Mesenchymal stem cell (in vitro differentiated cells and primary cell): ENCODE measurements around the gene FOXO6.

Source experiments
- DNase-seq: peaks from one replicate; pipeline ENCODE4 v3.0.0-alpha.2; 2013
- H2AFZ ChIP-seq: one replicate; pipeline ENCODE4 v1.6.1; 2013; ENCODE audit warnings: low read depth, mild to moderate bottlenecking, control low read depth, inconsistent platforms, low read length, moderate library complexity
- H2AK5ac ChIP-seq: 2 replicates; pipeline ENCODE4 v1.6.1; 2013; ENCODE audit warnings: low read length, moderate library complexity, mild to moderate bottlenecking, inconsistent platforms; ENCODE audit not compliant: severe bottlenecking
- H2BK120ac ChIP-seq: one replicate; pipeline ENCODE4 v1.6.1; 2013; ENCODE audit warnings: low read depth, mild to moderate bottlenecking, inconsistent platforms, low read length, moderate library complexity
- H2BK12ac ChIP-seq, 2 experiments: one replicate each; pipeline ENCODE4 v1.6.1; 2013; ENCODE audit warnings: inconsistent platforms in 2 of 2, low read length in 2 of 2, mild to moderate bottlenecking in 2 of 2, moderate library complexity in 2 of 2, control low read depth in 1 of 2
- H2BK15ac ChIP-seq: one replicate; pipeline ENCODE4 v1.6.1; 2013; ENCODE audit warnings: mild to moderate bottlenecking, low read depth, inconsistent platforms; ENCODE audit not compliant: poor library complexity, severe bottlenecking
- H2BK5ac ChIP-seq: 2 replicates; pipeline ENCODE4 v1.6.1; 2013; ENCODE audit warnings: low read depth, mild to moderate bottlenecking, low read length, control low read depth, inconsistent platforms; ENCODE audit not compliant: poor library complexity, severe bottlenecking
- H3K14ac ChIP-seq, 2 experiments: one replicate each; pipeline ENCODE4 v1.6.1; 2013; ENCODE audit warnings: inconsistent platforms in 2 of 2, low read length in 2 of 2, control low read depth in 1 of 2, mild to moderate bottlenecking in 1 of 2, moderate library complexity in 1 of 2
- H3K18ac ChIP-seq, 2 experiments: one replicate each; pipeline ENCODE4 v1.6.1; 2013; ENCODE audit warnings: inconsistent platforms in 2 of 2, low read length in 2 of 2, control low read depth in 1 of 2, low read depth in 1 of 2, mild to moderate bottlenecking in 1 of 2
- H3K23ac ChIP-seq, 2 experiments: one replicate each; pipeline ENCODE4 v1.6.1; 2013; ENCODE audit warnings: inconsistent platforms in 2 of 2, low read length in 2 of 2, mild to moderate bottlenecking in 2 of 2, moderate library complexity in 2 of 2, control low read depth in 1 of 2
- H3K27ac ChIP-seq: 2 replicates; pipeline ENCODE4 v1.5.1; 2013; ENCODE audit warnings: mild to moderate bottlenecking, moderate library complexity, low read length, control low read depth, inconsistent platforms; ENCODE audit not compliant: poor library complexity, severe bottlenecking
- H3K27me3 ChIP-seq, 2 experiments: 2 replicates each; pipeline versions ENCODE4 v1.6.1 to v1.7.0; 2013; ENCODE audit warnings: low read length in 2 of 2, mild to moderate bottlenecking in 2 of 2, moderate library complexity in 2 of 2, control low read depth in 1 of 2, inconsistent platforms in 1 of 2; ENCODE audit not compliant: control insufficient read depth in 1 of 2, insufficient read depth in 1 of 2
- H3K36me3 ChIP-seq, 2 experiments: 2 replicates each; pipeline versions ENCODE4 v1.6.1 to v1.7.0; 2013; ENCODE audit warnings: low read length in 2 of 2, control low read depth in 1 of 2, inconsistent platforms in 1 of 2, low read depth in 1 of 2, mild to moderate bottlenecking in 1 of 2; ENCODE audit not compliant: insufficient read depth in 2 of 2, control insufficient read depth in 1 of 2
- H3K4ac ChIP-seq, 2 experiments: one replicate each; pipeline ENCODE4 v1.6.1; 2013; ENCODE audit warnings: inconsistent platforms in 2 of 2, low read length in 2 of 2, mild to moderate bottlenecking in 2 of 2, moderate library complexity in 2 of 2, control low read depth in 1 of 2, low read depth in 1 of 2
- H3K4me1 ChIP-seq: 2 replicates; pipeline ENCODE4 v1.6.1; 2013; ENCODE audit warnings: low read depth, low read length, control low read depth; ENCODE audit not compliant: control insufficient read depth, insufficient read depth
- H3K4me2 ChIP-seq: 2 replicates; pipeline ENCODE4 v1.6.1; 2013; ENCODE audit warnings: low read length, mild to moderate bottlenecking, inconsistent platforms; ENCODE audit not compliant: poor library complexity, severe bottlenecking
- H3K4me3 ChIP-seq, 2 experiments: 2 replicates each; pipeline versions ENCODE4 v1.5.1 to v1.7.0; 2013; ENCODE audit warnings: low read length in 2 of 2, mild to moderate bottlenecking in 2 of 2, control low read depth in 1 of 2, low read depth in 1 of 2; ENCODE audit not compliant: insufficient read depth in 1 of 2
- H3K79me1 ChIP-seq: replicated peaks from 2 replicates; pipeline ENCODE4 v1.6.1; 2013; ENCODE audit warnings: mild to moderate bottlenecking, control low read depth, low read length, inconsistent platforms; ENCODE audit not compliant: poor library complexity, severe bottlenecking
- H3K9ac ChIP-seq: 2 replicates; pipeline ENCODE4 v1.7.0; 2013; ENCODE audit warnings: mild to moderate bottlenecking, low read length, moderate library complexity
- H3K9me3 ChIP-seq: 2 replicates; pipeline ENCODE4 v1.7.0; 2013; ENCODE audit warnings: mild to moderate bottlenecking, low read length; ENCODE audit not compliant: control insufficient read depth
- H4K8ac ChIP-seq: one replicate; pipeline ENCODE4 v1.6.1; 2013; ENCODE audit warnings: inconsistent platforms, mild to moderate bottlenecking, low read length, moderate library complexity
- H4K91ac ChIP-seq: one replicate; pipeline ENCODE4 v1.6.1; 2013; ENCODE audit warnings: mild to moderate bottlenecking, low read length, inconsistent platforms
- WGBS: methylation state at CpG from one replicate; pipeline ENCODE4 v1.1.7; 2013; ENCODE audit warnings: mixed read lengths; 5-methylcytosine and 5-hydroxymethylcytosine counted together

Gene FOXO6

DNA sequence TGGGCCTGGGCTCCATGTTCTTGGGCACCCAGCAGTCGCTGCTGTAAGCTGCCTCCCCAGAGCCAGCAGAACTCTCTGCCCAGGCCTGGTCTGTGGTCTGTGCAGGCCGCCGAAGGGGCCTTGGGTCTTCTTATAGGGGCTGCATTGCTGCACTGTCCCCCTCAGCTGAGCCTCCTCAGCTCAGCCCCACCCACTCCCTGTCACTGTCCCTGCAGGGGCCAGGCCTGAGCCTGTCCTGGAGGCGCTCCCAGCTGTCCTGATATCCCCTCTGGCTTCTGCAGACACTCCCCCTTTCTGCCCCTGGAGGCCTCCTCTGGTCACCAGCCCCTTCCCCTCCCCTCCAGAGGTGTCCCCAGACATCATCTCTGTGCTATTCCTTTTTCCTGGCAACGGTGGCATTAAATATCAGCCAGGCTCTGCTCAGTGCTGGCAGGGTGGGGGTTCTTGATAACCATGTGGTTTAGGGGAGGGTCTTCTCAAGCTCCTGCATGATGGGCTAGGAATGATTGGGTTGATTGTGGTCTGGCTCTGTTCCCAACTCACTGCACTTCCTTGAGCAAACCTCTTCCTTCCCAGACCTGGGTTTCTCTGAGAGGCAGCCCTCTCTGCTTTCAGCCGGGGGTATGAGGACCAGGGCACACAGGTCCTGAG lies 3.7 kb upstream of the FOXO6 start:
- 58% methylated on average over 6 of the region's 6 CpGs for WGBS
- Histone ChIP-seq H2BK15ac (peak overlapping the region; percentile 70), H3K4me1 (peaks cover 43% of the 10 kb centered on the region)

DNA sequence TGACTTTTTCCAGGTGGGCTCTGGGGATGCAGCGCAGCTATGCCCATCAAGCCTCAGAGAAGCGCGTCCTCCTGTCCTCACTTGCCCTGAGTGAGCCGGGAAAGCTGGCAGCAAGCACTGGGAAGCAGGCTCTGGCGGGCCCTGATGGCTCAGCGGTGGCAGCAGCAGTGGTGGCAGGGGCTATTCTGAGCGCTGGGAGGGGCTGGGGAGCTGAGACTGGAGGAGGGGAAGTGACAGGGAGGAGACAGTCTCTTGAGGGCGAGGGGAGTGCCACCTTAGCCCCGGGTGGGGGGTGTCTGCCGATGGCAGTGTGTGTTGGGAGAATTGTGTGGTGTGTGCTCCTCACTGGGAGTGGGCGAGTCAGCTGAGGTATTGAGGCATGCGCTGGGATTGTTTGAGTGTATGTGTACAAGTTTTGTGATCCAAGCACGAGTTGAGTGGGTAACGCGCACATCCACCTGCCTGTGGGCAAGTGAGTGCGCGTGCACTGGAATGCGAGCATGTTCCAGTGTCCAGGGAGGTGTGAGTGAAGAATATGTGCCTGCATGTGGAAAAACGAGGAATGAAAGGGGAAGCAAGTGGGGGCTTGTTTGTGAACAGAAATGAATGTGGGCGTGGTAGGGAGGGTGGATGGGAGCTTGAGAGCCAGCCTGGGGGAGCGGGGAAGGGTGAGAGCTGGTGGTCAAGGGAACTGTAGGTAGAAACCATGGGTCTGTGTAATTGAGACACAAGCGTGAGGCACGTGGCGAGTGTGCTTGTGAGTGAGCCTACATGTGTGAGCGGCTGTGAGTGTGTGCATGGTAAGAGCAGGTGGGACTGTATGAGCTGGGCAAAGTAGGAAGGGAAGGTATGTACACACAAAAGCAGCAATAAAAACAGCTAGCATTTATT lies 2.9 kb upstream of the FOXO6 start:
- Histone ChIP-seq H3K14ac (peak overlapping the region in 1 of 2 experiments; percentile 80), H3K23ac (peak overlapping the region in 1 of 2 experiments; percentile 61), H4K91ac (no peak overlapping the region), H3K27ac (no peak overlapping the region), H3K4me3 (no peak overlapping the region), H2AK5ac (no peak overlapping the region), H2BK120ac (no peak overlapping the region), H3K9ac (no peak overlapping the region), H3K4ac (no peak overlapping the region), H3K18ac (peak overlapping the region; percentile 9 to 22), H2AFZ (no peak overlapping the region), H3K4me1 (peaks cover 43% of the 10 kb centered on the region), H2BK15ac (no peak overlapping the region), H3K4me2 (no peak overlapping the region), H2BK5ac (no peak overlapping the region), H3K79me1 (no peaks in the 10 kb centered on the region), H4K8ac (peak overlapping the region; percentile 27), H3K36me3 (no peaks in the 10 kb centered on the region), H2BK12ac (peak overlapping the region in 1 of 2 experiments; percentile 70), H3K9me3 (no peaks in the 10 kb centered on the region), H3K27me3 (peaks cover 14 to 51% of the 10 kb centered on the region in 2 experiments)
- no peak for DNase-seq
- WGBS: 61% methylated on average over 25 of the region's 25 CpGs

More for the DNA sequence above, 3.7 kb upstream of the FOXO6 start:
- DNase-seq: no peak
- peak overlapping the region; percentile 20 for H4K8ac ChIP-seq
- H3K23ac ChIP-seq: no peak overlapping the region
- peak overlapping the region in 1 of 2 experiments; percentile 55 for H3K18ac ChIP-seq
- H3K9me3 ChIP-seq: no peaks in the 10 kb centered on the region
- no peak overlapping the region for H3K9ac ChIP-seq
- H3K36me3 ChIP-seq: no peaks in the 10 kb centered on the region
- no peak overlapping the region for H3K27ac ChIP-seq
- H3K79me1 ChIP-seq: no peaks in the 10 kb centered on the region
- H3K4me2 ChIP-seq: no peak overlapping the region
- H3K4ac ChIP-seq: no peak overlapping the region
- no peak overlapping the region for H2AFZ ChIP-seq
- H2BK12ac ChIP-seq: peak overlapping the region in 1 of 2 experiments; percentile 18
- H2BK5ac ChIP-seq: no peak overlapping the region
- H3K4me3 ChIP-seq: no peak overlapping the region
- H2AK5ac ChIP-seq: no peak overlapping the region
- H2BK120ac ChIP-seq: no peak overlapping the region
- H3K27me3 ChIP-seq: peaks cover 6 to 45% of the 10 kb centered on the region in 2 experiments
- peak overlapping the region in 1 of 2 experiments; percentile 80 for H3K14ac ChIP-seq
- H4K91ac ChIP-seq: no peak overlapping the region

DNA sequence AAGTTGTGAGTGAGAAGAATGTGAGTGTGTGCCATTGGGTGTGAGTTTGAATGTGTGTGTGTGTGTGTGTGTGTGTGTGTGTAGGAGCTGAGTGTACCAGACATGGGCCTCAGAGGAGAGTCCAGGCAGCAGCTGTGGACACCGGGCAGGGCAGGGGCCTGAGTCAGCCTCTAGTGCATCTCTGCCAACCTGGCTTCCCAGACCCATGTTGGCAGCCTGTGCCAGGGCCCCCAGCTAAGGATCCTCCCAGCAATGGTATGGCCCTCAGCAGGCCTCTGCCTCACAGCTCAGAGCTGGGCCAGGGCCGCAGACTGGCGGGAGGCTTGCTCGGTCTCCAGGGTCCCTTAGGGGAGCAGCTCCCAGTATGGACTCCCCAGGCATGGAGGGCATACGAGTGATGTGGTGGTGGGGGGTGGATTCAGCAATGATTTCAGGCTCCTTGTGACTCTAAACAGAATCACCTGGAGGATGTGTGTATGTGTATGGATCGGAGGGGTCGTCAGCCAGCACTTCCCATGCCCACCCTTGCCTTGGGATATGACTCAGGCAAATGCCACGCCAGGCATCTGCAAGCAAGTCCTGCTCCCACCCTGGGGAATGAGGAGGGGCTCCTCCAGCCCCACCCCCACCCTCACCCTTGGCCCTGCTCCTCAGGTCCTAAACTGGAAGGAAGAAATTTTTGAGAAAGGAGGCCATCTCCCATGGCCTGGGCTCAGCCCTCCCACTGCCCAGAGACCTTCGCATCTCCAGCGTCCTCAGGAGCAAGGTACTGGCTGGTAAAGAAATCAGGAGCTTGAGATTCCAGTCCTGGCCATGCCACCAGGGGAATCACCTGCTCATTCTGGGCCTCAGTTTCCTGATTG lies 1.8 kb upstream of the FOXO6 start:
- H3K9me3 ChIP-seq: no peaks in the 10 kb centered on the region
- H3K27ac ChIP-seq: no peak overlapping the region
- H3K14ac ChIP-seq: no peak overlapping the region
- H3K18ac ChIP-seq: peak overlapping the region; percentile 4 to 17
- peaks cover 23 to 60% of the 10 kb centered on the region in 2 experiments for H3K27me3 ChIP-seq
- no peaks in the 10 kb centered on the region for H3K36me3 ChIP-seq
- H3K4ac ChIP-seq: peak overlapping the region in 1 of 2 experiments; percentile 64
- H2BK15ac ChIP-seq: peak overlapping the region; percentile 32
- H2BK120ac ChIP-seq: no peak overlapping the region
- DNase-seq: no peak
- H2AK5ac ChIP-seq: no peak overlapping the region
- no peak overlapping the region for H3K4me2 ChIP-seq
- no peak overlapping the region for H3K23ac ChIP-seq
- H3K9ac ChIP-seq: no peak overlapping the region
- no peak overlapping the region for H2AFZ ChIP-seq
- 85% methylated on average over 7 of the region's 10 CpGs for WGBS
- no peak overlapping the region for H4K8ac ChIP-seq
- H3K4me1 ChIP-seq: peaks cover 37% of the 10 kb centered on the region
- H3K79me1 ChIP-seq: no peaks in the 10 kb centered on the region
- peak overlapping the region; percentile 21 for H4K91ac ChIP-seq
- H2BK5ac ChIP-seq: no peak overlapping the region
- H2BK12ac ChIP-seq: peak overlapping the region in 1 of 2 experiments; percentile 71
- H3K4me3 ChIP-seq: no peak overlapping the region
